ENCODE data around the gene B3GNT7.

DNA sequence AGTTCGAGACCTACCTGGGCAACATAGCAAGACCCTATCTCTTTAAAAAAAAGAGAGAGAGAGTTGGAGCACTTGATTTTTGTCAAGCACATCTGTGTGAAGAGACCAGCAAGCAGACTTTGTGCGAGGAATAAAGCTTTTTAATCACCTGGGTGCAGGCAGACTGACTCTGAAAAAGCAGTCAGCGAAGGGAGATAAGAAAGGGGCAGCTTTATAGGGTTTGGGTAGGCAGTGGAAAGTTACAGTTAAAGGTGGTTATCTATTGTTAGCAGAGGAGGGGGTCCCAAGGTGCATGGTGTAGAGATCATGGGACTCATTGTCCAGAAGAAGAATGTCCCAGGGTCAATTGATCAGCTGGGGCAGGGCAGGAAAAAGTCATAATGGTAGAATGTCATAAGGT is 34.4 kb downstream of the B3GNT7 start:
- TF ChIP-seq CTCF (IDR thresholded peaks at IDR 0.05) (no peak), EP300 (IDR thresholded peaks at IDR 0.05) (no peak)

Measured in upper lobe of left lung (tissue), 4 donors.